SK-N-SH (cell line): ENCODE data around the gene CHST11. TPM values are rescaled to one million over a fixed set of nuclear protein-coding genes. Genes with fewer than 3 reads are reported as not detected.

Source experiments
- CTCF ChIA-PET: fragments of 300-600, 350-600 bp; formaldehyde crosslinking; extraction: SDS; loops from one replicate; lab custom pipeline; 2021; lab: Yijun Ruan, JAX
- POLR2A ChIA-PET: fragments of 350-600 bp; sonication (Branson Sonifier 250); formaldehyde crosslinking; extraction: SDS; loops from one replicate; lab custom pipeline; 2020; ENCODE audit warnings: antibody characterized with exemption, inconsistent platforms; lab: Yijun Ruan, JAX
- DNase-seq: peaks from one replicate; pipeline ENCODE4 v3.0.0; 2012
- H2AFZ ChIP-seq: fragments of 200-600 bp; sonication (generic); 2 replicates; pipeline ENCODE4 v1.8.1; 2016; ENCODE audit warnings: antibody characterized with exemption, mild to moderate bottlenecking, low read depth
- H3F3A ChIP-seq: fragments of 200-600 bp; sonication (generic); replicated peaks from 2 replicates; pipeline ENCODE3; 2016; ENCODE audit warnings: antibody characterized with exemption, mild to moderate bottlenecking; ENCODE audit not compliant: insufficient read depth
- H3K27ac ChIP-seq, 2 experiments: fragments of 200-500 bp in 1 of 2; fragments of 200-600 bp in 1 of 2; sonication (Bioruptor generic) in 1 of 2; sonication (generic), shearing (Covaris generic) in 1 of 2; 2 replicates each; pipeline versions ENCODE4 v1.5.1 to v1.6.1; 2014 to 2016; ENCODE audit warnings: low read depth in 2 of 2, inconsistent platforms in 1 of 2, low read length in 1 of 2, mild to moderate bottlenecking in 1 of 2, mixed read lengths in 1 of 2
- H3K27me3 ChIP-seq: fragments of 200-600 bp; sonication (generic), shearing (Covaris generic); 2 replicates; pipeline ENCODE4 v1.6.1; 2016; ENCODE audit warnings: mixed run types; ENCODE audit not compliant: insufficient read depth
- H3K36me3 ChIP-seq, 2 experiments: fragments of 200-500 bp in 1 of 2; fragments of 200-600 bp in 1 of 2; sonication (Bioruptor generic) in 1 of 2; sonication (generic) in 1 of 2; replicated peaks in 1 of 2; 2 replicates each; pipeline versions ENCODE3 to v1.5.1; 2014 to 2016; ENCODE audit warnings: low read length in 1 of 2, mild to moderate bottlenecking in 1 of 2; ENCODE audit not compliant: insufficient read depth in 2 of 2, control insufficient read depth in 1 of 2
- H3K4me1 ChIP-seq, 2 experiments: fragments of 200-500 bp in 1 of 2; fragments of 200-600 bp in 1 of 2; sonication (Bioruptor generic) in 1 of 2; sonication (generic), shearing (Covaris generic) in 1 of 2; 2 replicates each; pipeline versions ENCODE4 v1.5.1 to v1.6.1; 2014 to 2016; ENCODE audit warnings: low read depth in 1 of 2, low read length in 1 of 2, mixed run types in 1 of 2; ENCODE audit not compliant: insufficient read depth in 2 of 2, control insufficient read depth in 1 of 2
- H3K4me2 ChIP-seq: fragments of 200-600 bp; sonication (generic), shearing (Covaris generic); 2 replicates; pipeline ENCODE4 v1.6.1; 2017; ENCODE audit warnings: mixed run types
- H3K4me3 ChIP-seq, 2 experiments: fragments of 200-500 bp in 1 of 2; fragments of 200-600 bp in 1 of 2; sonication (Bioruptor generic) in 1 of 2; sonication (generic), shearing (Covaris generic) in 1 of 2; 2 replicates each; pipeline versions ENCODE4 v1.5.1 to v1.8.1; 2014 to 2016; ENCODE audit warnings: low read depth in 2 of 2, inconsistent platforms in 1 of 2, low read length in 1 of 2, mild to moderate bottlenecking in 1 of 2, mixed read lengths in 1 of 2, moderate library complexity in 1 of 2
- H3K79me2 ChIP-seq: fragments of 200-600 bp; sonication (generic); 2 replicates; pipeline ENCODE4 v1.8.1; 2017; ENCODE audit warnings: mild to moderate bottlenecking; ENCODE audit not compliant: insufficient read depth
- H3K9ac ChIP-seq: fragments of 200-600 bp; sonication (generic); 2 replicates; pipeline ENCODE4 v1.6.1; 2017; ENCODE audit warnings: mixed run types
- H3K9me2 ChIP-seq: fragments of 200-600 bp; sonication (generic); 2 replicates; pipeline ENCODE4 v1.6.1; 2017; ENCODE audit warnings: mixed run types
- H3K9me3 ChIP-seq: fragments of 200-600 bp; sonication (generic); 2 replicates; pipeline ENCODE4 v1.6.1; 2017; ENCODE audit warnings: mixed run types, mild to moderate bottlenecking, moderate library complexity
- H4K20me1 ChIP-seq: fragments of 200-600 bp; sonication (generic); 2 replicates; pipeline ENCODE4 v1.6.1; 2017; ENCODE audit warnings: mild to moderate bottlenecking, mixed run types; ENCODE audit not compliant: insufficient read depth
- ELF1 ChIP-seq: IDR thresholded peaks from 2 replicates; pipeline ENCODE4 v1.4.0; 2012
- EZH2phosphoT487 ChIP-seq: fragments of 200-600 bp; sonication (generic); IDR thresholded peaks from 2 replicates; pipeline ENCODE4 v1.6.1; 2017; ENCODE audit warnings: low read depth, mixed run types, mild to moderate bottlenecking, antibody characterized with exemption, moderate library complexity, borderline replicate concordance
- FOSL2 ChIP-seq: IDR thresholded peaks from 2 replicates; pipeline ENCODE4 v1.4.0; 2012; ENCODE audit warnings: low read depth, mild to moderate bottlenecking, moderate library complexity, borderline replicate concordance
- FOXJ3 ChIP-seq: sonication (generic); formaldehyde crosslinking; IDR thresholded peaks from 2 replicates; pipeline ENCODE4 v1.5.1; 2020; ENCODE audit warnings: mild to moderate bottlenecking, missing genetic modification reagents
- FOXM1 ChIP-seq: IDR thresholded peaks from 2 replicates; pipeline ENCODE4 v1.4.0; 2012; ENCODE audit warnings: low read depth, mild to moderate bottlenecking
- GATA2 ChIP-seq: sonication (generic); formaldehyde crosslinking; IDR thresholded peaks from 2 replicates; pipeline ENCODE4 v1.5.0; 2020; ENCODE audit warnings: mild to moderate bottlenecking, missing genetic modification reagents
- JUND ChIP-seq: IDR thresholded peaks from 2 replicates; pipeline ENCODE4 v1.4.0; 2012
- MEF2A ChIP-seq: IDR thresholded peaks from 2 replicates; pipeline ENCODE4 v1.4.0; 2012; ENCODE audit warnings: low read depth, borderline replicate concordance
- MXI1 ChIP-seq: IDR thresholded peaks from 2 replicates; pipeline ENCODE4 v1.6.1; 2012; ENCODE audit warnings: mild to moderate bottlenecking, low read depth, low read length, improper control_type of control experiment
- NRF1 ChIP-seq: IDR thresholded peaks from 2 replicates; pipeline ENCODE4 v1.6.1; 2012; ENCODE audit warnings: low read depth, mild to moderate bottlenecking, low read length
- POLR2AphosphoS5 ChIP-seq: IDR thresholded peaks from 2 replicates; pipeline ENCODE4 v1.6.1; 2012; ENCODE audit warnings: low read depth, low read length
- RAD21 ChIP-seq: IDR thresholded peaks from 2 replicates; pipeline ENCODE4 v1.6.1; 2012; ENCODE audit warnings: mild to moderate bottlenecking, low read length
- RFX5 ChIP-seq: IDR thresholded peaks from 2 replicates; pipeline ENCODE4 v1.6.1; 2012; ENCODE audit warnings: mild to moderate bottlenecking, improper control_type of control experiment, low read length
- RXRA ChIP-seq: IDR thresholded peaks from 2 replicates; pipeline ENCODE4 v1.4.0; 2012; ENCODE audit warnings: low read depth, mild to moderate bottlenecking, borderline replicate concordance
- TAF1 ChIP-seq: IDR thresholded peaks from 2 replicates; pipeline ENCODE4 v1.6.1; 2012; ENCODE audit warnings: low read depth, mild to moderate bottlenecking, low read length, moderate library complexity, borderline replicate concordance
- TCF12 ChIP-seq: IDR thresholded peaks from 2 replicates; pipeline ENCODE4 v1.4.0; 2012
- YY1 ChIP-seq: IDR thresholded peaks from 2 replicates; pipeline ENCODE4 v1.4.0; 2012; ENCODE audit warnings: low read depth, mild to moderate bottlenecking
- WGBS: methylation state at CpG from one replicate; pipeline ENCODE4 v1.1.6; 2017; ENCODE audit warnings: low lambda C conversion rate; 5-methylcytosine and 5-hydroxymethylcytosine counted together
- polyA plus RNA-seq, 3 experiments: library from polyadenylated mRNA; depleted of rRNA; stranded (reverse); fragments of >200 nt; gene quantifications; 2 replicates each; pipeline ENCODE4 v1.2.3, GENCODE V29; 2012
- TF ChIP-seq, protein P1 (sequence below): IDR thresholded peaks from 2 replicates; pipeline ENCODE4; 2012
- TF ChIP-seq, protein P2 (sequence below): fragments of 150-350 bp; IDR thresholded peaks from 2 replicates; pipeline ENCODE4 v1.6.1; 2016; ENCODE audit warnings: mild to moderate bottlenecking, low read depth, low read length
- TF ChIP-seq, protein P3 (sequence below): IDR thresholded peaks from 2 replicates; pipeline ENCODE4 v1.4.0; 2012; ENCODE audit warnings: low read depth

Gene CHST11
- polyA plus RNA-seq, 1 of the 3 experiments (the other 2 are of a cell fraction), result 18.6 TPM

DNA sequence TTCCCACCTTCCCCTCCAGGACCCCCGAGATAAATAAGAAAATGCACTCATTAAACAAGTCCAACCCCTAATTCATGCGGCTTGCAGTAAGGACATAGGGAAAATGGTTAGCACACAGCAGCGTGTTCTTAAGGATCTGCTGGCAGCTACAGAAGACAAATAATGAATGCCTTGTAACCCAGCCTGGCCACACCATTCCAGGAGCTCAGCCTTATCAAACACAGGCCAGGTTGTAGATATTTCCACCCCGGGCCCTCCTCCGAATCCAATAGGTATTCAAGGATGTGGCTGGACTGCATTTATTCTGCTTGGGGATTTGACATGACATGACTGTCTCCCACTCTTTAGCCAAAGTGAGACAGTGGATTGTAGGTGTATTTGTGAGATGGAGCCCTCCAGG lies 256.2 kb downstream of the CHST11 start (continued):
- no peak for TF ChIP-seq EZH2phosphoT487

DNA sequence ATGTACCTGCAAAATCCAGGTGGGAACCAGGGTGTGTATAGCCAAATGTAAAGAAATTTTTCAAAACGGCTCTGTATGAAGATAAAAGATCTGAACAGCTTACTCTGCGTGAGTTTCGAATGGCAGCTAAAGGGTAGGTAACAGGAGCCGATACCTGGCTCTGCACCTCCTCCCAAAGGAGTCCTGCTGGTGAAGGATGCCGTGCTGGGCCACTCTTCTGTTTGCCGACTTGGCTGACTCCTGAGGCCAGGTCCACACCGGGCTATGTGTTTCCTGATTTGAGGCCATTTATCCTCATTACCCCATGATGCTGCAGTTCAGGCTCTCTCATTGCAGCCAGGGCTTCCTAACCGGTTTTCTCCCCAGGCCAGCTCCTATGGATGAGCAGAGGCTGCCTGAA lies 256.7 kb downstream of the CHST11 start:
- H4K20me1 ChIP-seq, result no peaks in the 10 kb centered on the region
- no peaks in the 10 kb centered on the region for H3K36me3 ChIP-seq
- no peak overlapping the region for H3K4me3 ChIP-seq
- no peak overlapping the region for H2AFZ ChIP-seq
- H3K4me2 ChIP-seq, result no peak overlapping the region
- 91% methylated on average over 8 of the region's 8 CpGs for WGBS
- H3K9me3 ChIP-seq, result no peaks in the 10 kb centered on the region
- no peak overlapping the region for H3K9ac ChIP-seq
- H3K27me3 ChIP-seq, result no peaks in the 10 kb centered on the region
- no peaks in the 10 kb centered on the region for H3F3A ChIP-seq
- H3K4me1 ChIP-seq, result peaks cover 15 to 49% of the 10 kb centered on the region in 2 experiments; a peak in 3 of 4 replicates
- H3K27ac ChIP-seq, result no peak overlapping the region
- no peaks in the 10 kb centered on the region for H3K9me2 ChIP-seq
- no peaks in the 10 kb centered on the region for H3K79me2 ChIP-seq
- TF ChIP-seq, protein P1, sequence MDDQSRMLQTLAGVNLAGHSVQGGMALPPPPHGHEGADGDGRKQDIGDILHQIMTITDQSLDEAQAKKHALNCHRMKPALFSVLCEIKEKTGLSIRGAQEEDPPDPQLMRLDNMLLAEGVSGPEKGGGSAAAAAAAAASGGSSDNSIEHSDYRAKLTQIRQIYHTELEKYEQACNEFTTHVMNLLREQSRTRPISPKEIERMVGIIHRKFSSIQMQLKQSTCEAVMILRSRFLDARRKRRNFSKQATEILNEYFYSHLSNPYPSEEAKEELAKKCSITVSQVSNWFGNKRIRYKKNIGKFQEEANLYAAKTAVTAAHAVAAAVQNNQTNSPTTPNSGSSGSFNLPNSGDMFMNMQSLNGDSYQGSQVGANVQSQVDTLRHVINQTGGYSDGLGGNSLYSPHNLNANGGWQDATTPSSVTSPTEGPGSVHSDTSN, result no peak
- TF ChIP-seq RFX5 (no peak), GATA2 (CRISPR knock-in tag) (no peak), FOSL2 (no peak), YY1 (no peak), FOXJ3 (CRISPR knock-in tag) (no peak), TCF12 (no peak), POLR2AphosphoS5 (no peak), TAF1 (no peak), MEF2A (no peak), RAD21 (no peak), JUND (no peak), ELF1 (no peak)
- TF ChIP-seq, protein P2, sequence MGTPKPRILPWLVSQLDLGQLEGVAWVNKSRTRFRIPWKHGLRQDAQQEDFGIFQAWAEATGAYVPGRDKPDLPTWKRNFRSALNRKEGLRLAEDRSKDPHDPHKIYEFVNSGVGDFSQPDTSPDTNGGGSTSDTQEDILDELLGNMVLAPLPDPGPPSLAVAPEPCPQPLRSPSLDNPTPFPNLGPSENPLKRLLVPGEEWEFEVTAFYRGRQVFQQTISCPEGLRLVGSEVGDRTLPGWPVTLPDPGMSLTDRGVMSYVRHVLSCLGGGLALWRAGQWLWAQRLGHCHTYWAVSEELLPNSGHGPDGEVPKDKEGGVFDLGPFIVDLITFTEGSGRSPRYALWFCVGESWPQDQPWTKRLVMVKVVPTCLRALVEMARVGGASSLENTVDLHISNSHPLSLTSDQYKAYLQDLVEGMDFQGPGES, result no peak
- TF ChIP-seq, protein P3, sequence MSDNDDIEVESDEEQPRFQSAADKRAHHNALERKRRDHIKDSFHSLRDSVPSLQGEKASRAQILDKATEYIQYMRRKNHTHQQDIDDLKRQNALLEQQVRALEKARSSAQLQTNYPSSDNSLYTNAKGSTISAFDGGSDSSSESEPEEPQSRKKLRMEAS, result no peak
- POLR2A ChIA-PET, result no interaction called here
- DNase-seq, result no peak
- CTCF ChIA-PET, result interaction anchor here (0.8 to 1.0 kb wide), 2 partner anchors 77 to 332 kb away, joined by 3 read pairs; no protein-coding TSS in a partner anchor

DNA sequence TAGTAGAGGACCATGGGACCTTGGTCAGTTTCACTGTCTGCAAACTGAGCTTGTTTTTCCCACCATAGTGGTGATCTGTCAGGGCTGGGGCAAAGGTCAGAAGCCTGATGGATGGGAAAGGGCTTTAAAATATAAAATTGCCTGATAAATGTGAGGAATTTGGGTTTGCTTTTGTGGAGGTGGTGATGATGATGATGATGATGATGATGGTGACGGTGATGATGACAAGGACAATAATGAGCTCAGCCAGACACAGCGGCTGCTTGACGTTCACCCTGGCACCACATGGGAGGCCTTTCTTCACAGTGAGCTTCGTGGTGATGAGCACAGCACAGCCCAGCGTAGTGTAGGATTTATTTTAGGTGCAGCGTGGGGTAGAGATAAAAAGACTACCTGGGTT lies 257.6 kb downstream of the CHST11 start:
- Histone ChIP-seq H3K36me3 (no peaks in the 10 kb centered on the region), H3K79me2 (no peaks in the 10 kb centered on the region), H3K27me3 (no peaks in the 10 kb centered on the region), H3K4me1 (peaks cover 15 to 58% of the 10 kb centered on the region in 2 experiments; a peak in 3 of 4 replicates), H3K27ac (no peak overlapping the region), H3K9me2 (no peaks in the 10 kb centered on the region), H3K4me3 (no peak overlapping the region), H3K9me3 (no peaks in the 10 kb centered on the region), H3K9ac (no peak overlapping the region), H3F3A (no peaks in the 10 kb centered on the region), H4K20me1 (no peaks in the 10 kb centered on the region), H2AFZ (no peak overlapping the region), H3K4me2 (no peak overlapping the region)
- no peak for TF ChIP-seq TCF12
- no peak for TF ChIP-seq NRF1
- no peak for TF ChIP-seq POLR2AphosphoS5
- TF ChIP-seq RXRA, result no peak
- TF ChIP-seq FOXM1, result no peak
- TF ChIP-seq EZH2phosphoT487, result no peak
- TF ChIP-seq MXI1, result no peak
- no peak for DNase-seq
- ChIA-PET CTCF (no interaction called here), POLR2A (no interaction called here)
- WGBS, result 98% methylated on average over 6 of the region's 6 CpGs
